ENCODE measurements around the gene DLG2. TPM values are rescaled to one million over a fixed set of nuclear protein-coding genes. Genes with fewer than 3 reads are reported as not detected.

Gene DLG2
- polyA plus RNA-seq, 1 experiment, result 0.68 TPM

DNA sequence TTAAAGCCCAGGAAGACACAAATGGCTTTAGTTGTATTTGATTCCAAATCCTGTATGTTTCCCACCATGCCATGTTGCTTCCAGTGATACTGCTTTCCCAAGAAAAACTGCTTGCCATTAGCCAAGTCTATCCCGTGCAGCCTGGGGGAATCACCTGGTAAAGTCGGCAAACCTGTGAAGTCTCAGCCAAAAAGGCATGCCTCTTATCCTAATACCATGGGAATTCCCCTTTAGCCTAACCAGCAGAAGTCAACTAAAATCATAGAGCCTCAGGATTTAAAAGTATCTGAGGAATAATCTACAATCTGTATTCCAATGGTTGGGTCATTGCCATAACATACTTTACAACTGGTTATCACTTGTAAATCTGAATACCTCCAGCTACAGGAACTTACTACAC is 869.4 kb downstream of the DLG2 start:
- POLR2A ChIA-PET, result no interaction called here
- CTCF ChIA-PET, result no interaction called here
- no peaks in the 10 kb centered on the region for H3K9me3 ChIP-seq (ENCODE audit: control insufficient read depth, insufficient read depth, low read length)

DNA sequence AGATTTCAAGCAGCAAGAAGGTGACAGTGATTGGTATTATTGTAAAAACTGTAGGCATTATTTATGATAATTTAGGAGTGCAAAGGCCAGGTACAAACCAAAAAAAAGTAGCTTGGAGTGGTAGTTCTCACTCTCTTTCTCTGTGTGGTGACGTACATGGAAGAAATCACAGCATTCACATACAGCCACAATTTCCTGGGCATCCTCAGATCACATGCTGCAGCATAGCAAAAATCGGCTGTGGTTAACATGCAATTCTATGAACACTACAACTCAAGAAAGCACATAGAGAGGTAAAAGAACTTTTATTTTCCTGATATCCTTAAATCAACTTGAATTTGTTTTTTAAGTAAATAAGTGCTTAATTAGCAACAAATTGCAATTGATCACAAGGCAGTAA is 875.8 kb downstream of the DLG2 start:
- Histone ChIP-seq H3K9me3 (ENCODE audit: control insufficient read depth, insufficient read depth, low read length) (no peaks in the 10 kb centered on the region), H3K4me3 (ENCODE audit: low read depth, low read length) (no peak overlapping the region), H3K27ac (ENCODE audit: low read depth, low read length) (no peak overlapping the region), H3K27me3 (ENCODE audit: control insufficient read depth, insufficient read depth, low read length) (no peaks in the 10 kb centered on the region)
- ChIA-PET CTCF (no interaction called here), POLR2A (no interaction called here)
- TF ChIP-seq, protein P1, sequence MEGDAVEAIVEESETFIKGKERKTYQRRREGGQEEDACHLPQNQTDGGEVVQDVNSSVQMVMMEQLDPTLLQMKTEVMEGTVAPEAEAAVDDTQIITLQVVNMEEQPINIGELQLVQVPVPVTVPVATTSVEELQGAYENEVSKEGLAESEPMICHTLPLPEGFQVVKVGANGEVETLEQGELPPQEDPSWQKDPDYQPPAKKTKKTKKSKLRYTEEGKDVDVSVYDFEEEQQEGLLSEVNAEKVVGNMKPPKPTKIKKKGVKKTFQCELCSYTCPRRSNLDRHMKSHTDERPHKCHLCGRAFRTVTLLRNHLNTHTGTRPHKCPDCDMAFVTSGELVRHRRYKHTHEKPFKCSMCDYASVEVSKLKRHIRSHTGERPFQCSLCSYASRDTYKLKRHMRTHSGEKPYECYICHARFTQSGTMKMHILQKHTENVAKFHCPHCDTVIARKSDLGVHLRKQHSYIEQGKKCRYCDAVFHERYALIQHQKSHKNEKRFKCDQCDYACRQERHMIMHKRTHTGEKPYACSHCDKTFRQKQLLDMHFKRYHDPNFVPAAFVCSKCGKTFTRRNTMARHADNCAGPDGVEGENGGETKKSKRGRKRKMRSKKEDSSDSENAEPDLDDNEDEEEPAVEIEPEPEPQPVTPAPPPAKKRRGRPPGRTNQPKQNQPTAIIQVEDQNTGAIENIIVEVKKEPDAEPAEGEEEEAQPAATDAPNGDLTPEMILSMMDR (IDR thresholded peaks at IDR 0.05; ENCODE audit: low read depth, low read length), result no peak
- DNase-seq (ENCODE audit: low read depth, low spot score), result no peak

More for the DNA sequence above, 869.4 kb downstream of the DLG2 start:
- no peak for DNase-seq (ENCODE audit: low read depth, low spot score)
- H3K27ac ChIP-seq (ENCODE audit: low read depth, low read length), result no peak overlapping the region
- no peak overlapping the region for H3K4me3 ChIP-seq (ENCODE audit: low read depth, low read length)
- TF ChIP-seq, protein P1 (IDR thresholded peaks at IDR 0.05; ENCODE audit: low read depth, low read length), result no peak
- H3K27me3 ChIP-seq (ENCODE audit: control insufficient read depth, insufficient read depth, low read length), result no peaks in the 10 kb centered on the region

DNA sequence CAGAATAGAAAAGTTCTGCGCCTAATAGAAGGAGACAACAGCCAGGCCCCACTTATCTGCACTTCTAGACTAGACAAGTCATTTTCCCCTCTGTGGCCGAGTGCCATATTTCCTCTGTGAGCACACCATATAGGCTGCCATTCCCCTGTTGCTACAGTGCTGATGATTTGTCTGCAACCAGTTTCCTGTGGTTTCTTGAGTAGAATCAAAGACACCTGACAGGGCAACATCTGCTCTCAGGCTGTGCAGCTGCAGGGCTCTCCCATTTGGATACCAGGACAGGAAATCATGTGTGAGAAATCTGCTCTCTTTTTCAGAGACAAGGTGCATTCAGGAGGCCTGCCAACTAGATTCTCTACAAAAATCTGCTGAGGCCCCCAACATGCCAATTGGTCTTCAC is 879.3 kb downstream of the DLG2 start:
- no peak for DNase-seq (ENCODE audit: low read depth, low spot score)
- Histone ChIP-seq H3K27me3 (ENCODE audit: control insufficient read depth, insufficient read depth, low read length) (no peaks in the 10 kb centered on the region), H3K4me3 (ENCODE audit: low read depth, low read length) (no peak overlapping the region), H3K9me3 (ENCODE audit: control insufficient read depth, insufficient read depth, low read length) (no peaks in the 10 kb centered on the region), H3K27ac (ENCODE audit: low read depth, low read length) (no peak overlapping the region)
- POLR2A ChIA-PET, result no interaction called here
- TF ChIP-seq, protein P1 (IDR thresholded peaks at IDR 0.05; ENCODE audit: low read depth, low read length), result no peak
- CTCF ChIA-PET, result no interaction called here

- no peak overlapping the region for H3K4me3 ChIP-seq (ENCODE audit: low read depth, low read length)
- TF ChIP-seq, protein P1 (IDR thresholded peaks at IDR 0.05; ENCODE audit: low read depth, low read length), result no peak
- no peaks in the 10 kb centered on the region; the same call in 1 of the 2 replicates for H3K9me3 ChIP-seq (ENCODE audit: control insufficient read depth, insufficient read depth, low read length)
- no peak overlapping the region for H3K27ac ChIP-seq (ENCODE audit: low read depth, low read length)
- ChIA-PET POLR2A (no interaction called here), CTCF (no interaction called here)
- DNase-seq (ENCODE audit: low read depth, low spot score), result no peak
- H3K27me3 ChIP-seq (ENCODE audit: control insufficient read depth, insufficient read depth, low read length), result no peaks in the 10 kb centered on the region
These were observed 887.1 kb downstream of the DLG2 start for GRCh38 chr11:84740050-84740449.

GRCh38 chr11:84724256-84724655 is 902.9 kb downstream of the DLG2 start:
- Histone ChIP-seq H3K4me3 (ENCODE audit: low read depth, low read length) (no peak overlapping the region), H3K9me3 (ENCODE audit: control insufficient read depth, insufficient read depth, low read length) (no peaks in the 10 kb centered on the region), H3K27ac (ENCODE audit: low read depth, low read length) (no peak overlapping the region), H3K27me3 (ENCODE audit: control insufficient read depth, insufficient read depth, low read length) (no peaks in the 10 kb centered on the region)
- no peak for DNase-seq (ENCODE audit: low read depth, low spot score)
- CTCF ChIA-PET, result no interaction called here
- POLR2A ChIA-PET, result no interaction called here
- TF ChIP-seq, protein P1 (IDR thresholded peaks at IDR 0.05; ENCODE audit: low read depth, low read length), result no peak
